Measurements from ENCODE around the gene LTA. TPM values are rescaled to one million over a fixed set of nuclear protein-coding genes. Genes with fewer than 3 reads are reported as not detected.

Gene LTA
- total RNA-seq, 2 donors from 2014 or later, result not detected

DNA sequence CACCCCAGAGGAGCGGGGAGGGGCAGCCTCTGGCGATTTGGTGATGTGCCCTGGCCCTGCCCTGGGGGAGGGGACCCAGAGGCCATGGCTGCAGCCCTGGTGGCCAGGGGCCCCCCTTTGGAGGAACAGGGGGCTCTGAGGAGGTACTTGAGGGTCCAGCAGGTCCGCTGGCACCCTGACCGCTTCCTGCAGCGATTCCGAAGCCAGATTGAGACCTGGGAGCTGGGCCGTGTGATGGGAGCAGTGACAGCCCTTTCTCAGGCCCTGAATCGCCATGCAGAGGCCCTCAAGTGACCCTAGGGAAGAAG is 13.8 kb upstream of the LTA start:
- ATAC-seq (ENCODE audit: insufficient number of reproducible peaks, low FRiP score, low read depth) (no peak), DNase-seq (ENCODE audit: low spot score) (no peak)
- TF ChIP-seq, protein P1, sequence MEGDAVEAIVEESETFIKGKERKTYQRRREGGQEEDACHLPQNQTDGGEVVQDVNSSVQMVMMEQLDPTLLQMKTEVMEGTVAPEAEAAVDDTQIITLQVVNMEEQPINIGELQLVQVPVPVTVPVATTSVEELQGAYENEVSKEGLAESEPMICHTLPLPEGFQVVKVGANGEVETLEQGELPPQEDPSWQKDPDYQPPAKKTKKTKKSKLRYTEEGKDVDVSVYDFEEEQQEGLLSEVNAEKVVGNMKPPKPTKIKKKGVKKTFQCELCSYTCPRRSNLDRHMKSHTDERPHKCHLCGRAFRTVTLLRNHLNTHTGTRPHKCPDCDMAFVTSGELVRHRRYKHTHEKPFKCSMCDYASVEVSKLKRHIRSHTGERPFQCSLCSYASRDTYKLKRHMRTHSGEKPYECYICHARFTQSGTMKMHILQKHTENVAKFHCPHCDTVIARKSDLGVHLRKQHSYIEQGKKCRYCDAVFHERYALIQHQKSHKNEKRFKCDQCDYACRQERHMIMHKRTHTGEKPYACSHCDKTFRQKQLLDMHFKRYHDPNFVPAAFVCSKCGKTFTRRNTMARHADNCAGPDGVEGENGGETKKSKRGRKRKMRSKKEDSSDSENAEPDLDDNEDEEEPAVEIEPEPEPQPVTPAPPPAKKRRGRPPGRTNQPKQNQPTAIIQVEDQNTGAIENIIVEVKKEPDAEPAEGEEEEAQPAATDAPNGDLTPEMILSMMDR (IDR thresholded peaks at IDR 0.05), result no peak
- H3K4me1 ChIP-seq (ENCODE audit: control insufficient read depth in 1 of 2, low read depth in 2 of 2), result peaks cover 12 to 24% of the 10 kb centered on the region in 2 donors
- no peak overlapping the region for H3K27ac ChIP-seq
- H3K4me3 ChIP-seq, result no peak overlapping the region
- no peaks in the 10 kb centered on the region for H3K27me3 ChIP-seq (replicated peaks; ENCODE audit: insufficient read depth)
- peaks cover 23% of the 10 kb centered on the region for H3K36me3 ChIP-seq
- no peaks in the 10 kb centered on the region for H3K9me3 ChIP-seq

DNA sequence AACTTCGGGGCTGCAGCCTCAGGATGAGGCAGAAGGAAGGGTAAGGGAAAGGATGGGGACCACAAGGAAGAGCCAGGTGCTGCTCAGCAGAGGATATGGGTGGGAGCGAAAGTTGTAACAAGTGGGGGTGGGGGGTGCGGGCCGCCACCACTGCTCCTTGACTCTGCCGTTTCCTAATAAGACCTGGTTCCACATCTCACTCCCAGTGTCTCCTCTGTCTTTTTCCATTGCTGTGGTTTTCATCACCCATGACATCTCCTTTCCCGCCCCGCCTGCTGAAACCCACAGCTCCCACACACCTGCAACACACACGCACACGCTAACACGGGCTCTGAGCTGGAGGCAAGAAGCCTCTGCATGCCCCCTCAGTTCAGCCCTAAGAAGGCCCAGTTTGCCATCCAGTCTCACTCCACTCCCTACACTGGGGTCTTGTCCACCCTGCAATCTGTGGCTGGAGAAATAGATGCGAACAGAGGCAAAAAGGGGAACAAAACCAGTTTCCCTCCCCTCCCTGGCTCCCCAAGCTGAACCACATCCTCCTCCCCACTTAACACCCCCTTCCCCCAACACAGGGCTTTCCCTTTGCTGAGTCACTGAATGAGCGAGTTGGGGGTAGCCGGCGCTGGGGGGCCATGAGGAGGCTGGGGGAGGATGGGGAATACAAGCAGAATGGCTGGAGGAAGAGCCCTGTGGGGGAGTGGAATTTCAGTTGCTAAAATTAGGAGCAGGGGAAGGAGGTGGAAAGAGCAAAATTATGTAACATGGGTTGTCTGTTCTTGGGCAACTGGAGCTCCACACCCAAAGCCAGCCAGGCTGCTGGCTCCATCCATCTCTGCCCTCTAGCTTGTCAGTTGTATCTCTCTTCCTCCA is 13.2 kb upstream of the LTA start:
- Histone ChIP-seq H3K36me3 (peaks cover 23% of the 10 kb centered on the region), H3K4me1 (ENCODE audit: control insufficient read depth in 1 of 2, low read depth in 2 of 2) (peaks cover 12 to 24% of the 10 kb centered on the region in 2 donors), H3K4me3 (peak overlapping the region; percentile 13)

DNA sequence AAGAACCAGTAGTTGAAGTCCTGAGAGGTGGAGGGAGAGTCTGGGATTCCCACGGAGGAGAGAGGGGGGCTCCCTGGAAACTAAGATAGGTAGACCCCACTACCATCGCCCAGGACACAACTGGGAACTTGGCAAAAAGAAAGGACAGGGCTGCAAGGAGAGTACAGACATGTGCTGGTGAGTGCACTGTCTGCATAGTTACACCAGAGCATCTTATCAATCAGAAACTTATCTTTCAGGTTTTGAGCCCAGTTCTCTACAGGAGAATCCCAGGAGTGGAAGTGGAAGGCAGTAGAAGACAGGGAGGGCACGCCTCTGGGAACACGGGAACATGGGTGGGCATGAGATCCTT is 12.5 kb upstream of the LTA start:
- peak overlapping the region; percentile 13 for H3K4me3 ChIP-seq
- H3K36me3 ChIP-seq, result peaks cover 23% of the 10 kb centered on the region
- no peaks in the 10 kb centered on the region for H3K9me3 ChIP-seq
- ATAC-seq (ENCODE audit: insufficient number of reproducible peaks, low FRiP score, low read depth) (no peak), DNase-seq (ENCODE audit: low spot score) (no peak)
- peak overlapping the region in 1 of 2 donors; percentile 41 for H3K27ac ChIP-seq
- TF ChIP-seq, protein P1 (IDR thresholded peaks at IDR 0.05), result no peak
- H3K27me3 ChIP-seq (replicated peaks; ENCODE audit: insufficient read depth), result no peaks in the 10 kb centered on the region
- peaks cover 12 to 24% of the 10 kb centered on the region in 2 donors for H3K4me1 ChIP-seq (ENCODE audit: control insufficient read depth in 1 of 2, low read depth in 2 of 2)

More for the DNA sequence above, 13.2 kb upstream of the LTA start:
- H3K27me3 ChIP-seq (replicated peaks; ENCODE audit: insufficient read depth), result no peaks in the 10 kb centered on the region
- no peak for ATAC-seq (ENCODE audit: insufficient number of reproducible peaks, low FRiP score, low read depth)
- TF ChIP-seq, protein P1 (IDR thresholded peaks at IDR 0.05), result no peak
- H3K9me3 ChIP-seq, result no peaks in the 10 kb centered on the region
- peak overlapping the region in 1 of 2 donors; percentile 41 for H3K27ac ChIP-seq
- DNase-seq (ENCODE audit: low spot score), result no peak

DNA sequence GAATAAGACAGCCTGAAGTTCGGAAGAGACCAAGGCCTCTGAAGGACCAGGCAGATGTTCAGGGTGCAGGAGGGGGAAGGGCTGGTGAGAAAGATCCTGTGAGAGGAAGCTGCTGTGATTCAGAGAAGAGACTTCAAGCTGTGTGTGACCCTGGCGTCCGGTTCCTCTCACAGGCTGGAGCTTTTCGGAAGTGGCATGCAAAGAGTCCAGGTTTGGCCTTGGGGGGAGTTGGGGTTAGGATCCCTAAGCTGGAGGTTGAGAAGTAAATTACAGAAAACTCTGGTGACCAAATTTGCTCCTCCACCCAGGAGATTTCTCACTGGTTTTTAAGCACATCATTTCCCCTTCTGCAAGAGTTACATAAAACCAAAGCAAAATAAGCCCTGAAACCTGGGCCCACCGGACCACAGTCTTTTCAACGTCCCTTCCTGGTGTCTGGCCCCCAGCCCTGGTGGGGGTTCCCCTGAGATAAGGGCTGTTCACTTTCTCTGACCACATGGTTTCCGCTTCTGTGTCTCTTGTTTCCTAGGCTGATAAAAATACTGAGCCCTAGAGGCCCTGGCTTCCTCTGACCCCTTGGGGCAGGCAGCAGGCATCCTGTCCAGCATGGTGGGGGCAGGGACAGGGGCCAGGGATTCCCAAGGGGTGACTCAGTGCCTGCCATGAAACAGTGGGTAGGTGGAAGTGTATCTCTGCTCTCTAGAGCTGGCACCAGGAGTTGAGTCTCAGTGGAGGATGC is 12.0 kb upstream of the LTA start:
- peak overlapping the region in 1 of 2 donors; percentile 41 for H3K27ac ChIP-seq
- ATAC-seq (ENCODE audit: insufficient number of reproducible peaks, low FRiP score, low read depth), result no peak
- H3K4me1 ChIP-seq (ENCODE audit: control insufficient read depth in 1 of 2, low read depth in 2 of 2), result peaks cover 12 to 24% of the 10 kb centered on the region in 2 donors
- H3K9me3 ChIP-seq, result no peaks in the 10 kb centered on the region
- no peak overlapping the region for H3K4me3 ChIP-seq
- no peaks in the 10 kb centered on the region for H3K27me3 ChIP-seq (replicated peaks; ENCODE audit: insufficient read depth)
- H3K36me3 ChIP-seq, result peaks cover 23% of the 10 kb centered on the region
- TF ChIP-seq, protein P1 (IDR thresholded peaks at IDR 0.05), result no peak
- no peak for DNase-seq (ENCODE audit: low spot score)

DNA sequence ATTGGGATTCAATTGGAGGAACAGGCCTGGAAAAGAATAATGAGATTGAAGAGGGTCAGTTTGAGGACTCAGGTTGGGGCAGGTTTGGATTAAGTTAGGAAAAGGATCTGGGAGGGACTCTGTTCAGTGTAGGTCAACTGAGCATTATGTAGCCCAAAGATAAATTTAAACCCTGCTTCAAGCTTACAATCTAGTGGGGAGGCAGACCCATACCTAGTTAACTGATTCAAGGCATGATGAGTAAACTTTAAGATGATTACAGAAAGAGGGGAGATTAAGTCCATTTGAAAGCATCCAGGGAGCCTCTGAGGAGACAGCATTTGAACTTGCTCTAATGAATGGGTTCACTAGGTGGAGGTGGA is 11.4 kb upstream of the LTA start:
- H3K36me3 ChIP-seq, result peaks cover 23% of the 10 kb centered on the region
- peaks cover 12 to 24% of the 10 kb centered on the region in 2 donors for H3K4me1 ChIP-seq (ENCODE audit: control insufficient read depth in 1 of 2, low read depth in 2 of 2)
- H3K27ac ChIP-seq, result peak overlapping the region in 1 of 2 donors; percentile 41
- DNase-seq (ENCODE audit: low spot score) (no peak), ATAC-seq (ENCODE audit: insufficient number of reproducible peaks, low FRiP score, low read depth) (no peak)
- no peaks in the 10 kb centered on the region for H3K9me3 ChIP-seq
- TF ChIP-seq, protein P1 (IDR thresholded peaks at IDR 0.05), result no peak
- H3K27me3 ChIP-seq (replicated peaks; ENCODE audit: insufficient read depth), result no peaks in the 10 kb centered on the region
- H3K4me3 ChIP-seq, result no peak overlapping the region

Data from thoracic aorta (tissue), 2 donors.